ENCODE results near the gene NDUFAF7. TPM values are rescaled to one million over a fixed set of nuclear protein-coding genes. Genes with fewer than 3 reads are reported as not detected.
A peak's percentile ranks its signal among the peaks of the same experiment; 100 is the strongest.

NDUFAF7 gene
- total and polyA plus RNA-seq, 9 of the 15 experiments (the other 6 are each of a cell fraction or from before 2014, with no cell fraction given), result 14.9 to 41.6 (median 23.9) TPM

- TF ChIP-seq CHD7 (IDR thresholded peaks at IDR 0.05; ENCODE audit: low read depth, low read length) (no peak), ZNF780A (CRISPR knock-in tag; IDR thresholded peaks at IDR 0.05) (no peak), ZNF253 (CRISPR knock-in tag; conservative IDR thresholded peaks at IDR 0.05) (no peak), NCOA4 (IDR thresholded peaks at IDR 0.05; ENCODE audit: partially characterized antibody) (no peak), NFIC (IDR thresholded peaks at IDR 0.05) (peak; percentile 42; the same call in 1 of the 2 replicates), NELFE (IDR thresholded peaks at IDR 0.05; ENCODE audit: insufficient read depth, insufficient read length) (no peak), ARID3A (IDR thresholded peaks at IDR 0.05; ENCODE audit: borderline replicate concordance, low read depth, low read length) (no peak), STAT5A (IDR thresholded peaks at IDR 0.05; ENCODE audit: borderline replicate concordance, low read length) (no peak), TCF7L2 (IDR thresholded peaks at IDR 0.05; ENCODE audit: low read depth, low read length) (no peak), NCOA2 (IDR thresholded peaks at IDR 0.05; ENCODE audit: partially characterized antibody in 2 of 2) (no peak), NR2C2 (CRISPR knock-in tag; IDR thresholded peaks at IDR 0.05) (no peak), NR2C2 (tag; IDR thresholded peaks at IDR 0.05) (peak; percentile 12; the same call in 1 of the 2 replicates)
- TF ChIP-seq, protein P1, sequence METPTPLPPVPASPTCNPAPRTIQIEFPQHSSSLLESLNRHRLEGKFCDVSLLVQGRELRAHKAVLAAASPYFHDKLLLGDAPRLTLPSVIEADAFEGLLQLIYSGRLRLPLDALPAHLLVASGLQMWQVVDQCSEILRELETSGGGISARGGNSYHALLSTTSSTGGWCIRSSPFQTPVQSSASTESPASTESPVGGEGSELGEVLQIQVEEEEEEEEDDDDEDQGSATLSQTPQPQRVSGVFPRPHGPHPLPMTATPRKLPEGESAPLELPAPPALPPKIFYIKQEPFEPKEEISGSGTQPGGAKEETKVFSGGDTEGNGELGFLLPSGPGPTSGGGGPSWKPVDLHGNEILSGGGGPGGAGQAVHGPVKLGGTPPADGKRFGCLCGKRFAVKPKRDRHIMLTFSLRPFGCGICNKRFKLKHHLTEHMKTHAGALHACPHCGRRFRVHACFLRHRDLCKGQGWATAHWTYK (CRISPR knock-in tag; IDR thresholded peaks at IDR 0.05), result no peak
Measured at GRCh38 chr2:37231241-37232130, at the start of gene NDUFAF7, which contains the start of gene CEBPZ (continued).

Data from K562 (cell line).